Stomach (tissue), 4 donors: Measurements from ENCODE around the gene ALDH3B1.
"Not testable (repeated sequence)": the region's sequence is repeated elsewhere in the genome, so short reads cannot be mapped to it uniquely, and the experiment has no call there.

Experiments used
- CTCF ChIP-seq, 7 experiments: fragments of 450-650 bp in 4 of 7; fragments of 200-600 bp in 3 of 7; sonication (generic) in 3 of 7; IDR thresholded peaks; one replicate each; pipeline ENCODE4 v1.5.1; 2016 to 2019; ENCODE audit warnings: antibody characterized with exemption in 7 of 7, control low read depth in 2 of 7, mild to moderate bottlenecking in 1 of 7
- EP300 ChIP-seq: sonication (generic); formaldehyde crosslinking; IDR thresholded peaks from one replicate; pipeline ENCODE4 v1.6.1; 2017; ENCODE audit warnings: antibody characterized with exemption
- POLR2A ChIP-seq, 4 donors: fragments of 450-650 bp; IDR thresholded peaks; one replicate each; pipeline ENCODE4 v1.6.1; 2016; ENCODE audit warnings: antibody characterized with exemption in 4 of 4, control low read depth in 2 of 4, mild to moderate bottlenecking in 1 of 4, moderate library complexity in 1 of 4
- POLR2AphosphoS5 ChIP-seq, 3 donors: sonication (generic); formaldehyde crosslinking; IDR thresholded peaks; one replicate each; pipeline ENCODE4 v1.6.1; 2016; ENCODE audit warnings: antibody characterized with exemption in 3 of 3

- TF ChIP-seq CTCF (IDR thresholded peaks at IDR 0.05); POLR2A (IDR thresholded peaks at IDR 0.05); EP300; POLR2AphosphoS5 (IDR thresholded peaks at IDR 0.05): not testable (repeated sequence)
These were observed 46.2 kb upstream of the ALDH3B1 start for GRCh38 chr11:67963879-67964278.
